ENCODE measurements around the gene ST7. TPM values are rescaled to one million over a fixed set of nuclear protein-coding genes. Genes with fewer than 3 reads are reported as not detected.

Gene ST7
- total and polyA plus RNA-seq, 2 experiments from 2014 or later: 9.9 to 18.3 TPM

DNA sequence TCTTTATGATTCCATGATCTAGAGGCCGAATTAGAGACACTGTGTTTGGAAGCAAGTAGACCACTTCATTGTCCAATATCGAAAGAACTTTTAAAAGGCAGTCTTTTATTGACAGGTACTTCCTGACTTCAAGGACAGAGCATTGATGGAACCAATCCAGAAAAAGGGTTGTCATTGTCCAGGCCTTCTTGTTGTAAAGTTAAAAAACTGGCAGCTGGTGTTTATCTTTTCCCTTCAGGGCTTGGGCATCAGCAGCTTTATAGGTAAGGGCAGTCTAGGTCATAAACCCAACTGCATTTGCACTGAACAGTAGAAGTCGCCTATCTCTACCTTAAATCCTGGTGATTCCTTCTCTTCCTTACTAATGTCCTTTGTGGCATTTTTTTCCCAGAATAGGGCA is 95.6 kb downstream of the ST7 start:
- no peak for TF ChIP-seq STAT1 (IDR thresholded peaks at IDR 0.05; ENCODE audit: unreplicated experiment)
- TF ChIP-seq EZH2 (IDR thresholded peaks at IDR 0.05; ENCODE audit: low read depth, unreplicated experiment): no peak
- no peak for TF ChIP-seq JUNB (IDR thresholded peaks at IDR 0.05; ENCODE audit: unreplicated experiment)
- TF ChIP-seq, protein P1, sequence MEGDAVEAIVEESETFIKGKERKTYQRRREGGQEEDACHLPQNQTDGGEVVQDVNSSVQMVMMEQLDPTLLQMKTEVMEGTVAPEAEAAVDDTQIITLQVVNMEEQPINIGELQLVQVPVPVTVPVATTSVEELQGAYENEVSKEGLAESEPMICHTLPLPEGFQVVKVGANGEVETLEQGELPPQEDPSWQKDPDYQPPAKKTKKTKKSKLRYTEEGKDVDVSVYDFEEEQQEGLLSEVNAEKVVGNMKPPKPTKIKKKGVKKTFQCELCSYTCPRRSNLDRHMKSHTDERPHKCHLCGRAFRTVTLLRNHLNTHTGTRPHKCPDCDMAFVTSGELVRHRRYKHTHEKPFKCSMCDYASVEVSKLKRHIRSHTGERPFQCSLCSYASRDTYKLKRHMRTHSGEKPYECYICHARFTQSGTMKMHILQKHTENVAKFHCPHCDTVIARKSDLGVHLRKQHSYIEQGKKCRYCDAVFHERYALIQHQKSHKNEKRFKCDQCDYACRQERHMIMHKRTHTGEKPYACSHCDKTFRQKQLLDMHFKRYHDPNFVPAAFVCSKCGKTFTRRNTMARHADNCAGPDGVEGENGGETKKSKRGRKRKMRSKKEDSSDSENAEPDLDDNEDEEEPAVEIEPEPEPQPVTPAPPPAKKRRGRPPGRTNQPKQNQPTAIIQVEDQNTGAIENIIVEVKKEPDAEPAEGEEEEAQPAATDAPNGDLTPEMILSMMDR (conservative IDR thresholded peaks at IDR 0.05; ENCODE audit: low read depth in 2 of 2): no peak
- TF ChIP-seq CREB1 (CRISPR knock-in tag; IDR thresholded peaks at IDR 0.05; ENCODE audit: low read depth): no peak
- TF ChIP-seq ZNF114 (CRISPR knock-in tag; IDR thresholded peaks at IDR 0.05): no peak
- TF ChIP-seq, protein P2, sequence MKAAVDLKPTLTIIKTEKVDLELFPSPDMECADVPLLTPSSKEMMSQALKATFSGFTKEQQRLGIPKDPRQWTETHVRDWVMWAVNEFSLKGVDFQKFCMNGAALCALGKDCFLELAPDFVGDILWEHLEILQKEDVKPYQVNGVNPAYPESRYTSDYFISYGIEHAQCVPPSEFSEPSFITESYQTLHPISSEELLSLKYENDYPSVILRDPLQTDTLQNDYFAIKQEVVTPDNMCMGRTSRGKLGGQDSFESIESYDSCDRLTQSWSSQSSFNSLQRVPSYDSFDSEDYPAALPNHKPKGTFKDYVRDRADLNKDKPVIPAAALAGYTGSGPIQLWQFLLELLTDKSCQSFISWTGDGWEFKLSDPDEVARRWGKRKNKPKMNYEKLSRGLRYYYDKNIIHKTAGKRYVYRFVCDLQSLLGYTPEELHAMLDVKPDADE (IDR thresholded peaks at IDR 0.05): no peak
- TF ChIP-seq, protein P3, sequence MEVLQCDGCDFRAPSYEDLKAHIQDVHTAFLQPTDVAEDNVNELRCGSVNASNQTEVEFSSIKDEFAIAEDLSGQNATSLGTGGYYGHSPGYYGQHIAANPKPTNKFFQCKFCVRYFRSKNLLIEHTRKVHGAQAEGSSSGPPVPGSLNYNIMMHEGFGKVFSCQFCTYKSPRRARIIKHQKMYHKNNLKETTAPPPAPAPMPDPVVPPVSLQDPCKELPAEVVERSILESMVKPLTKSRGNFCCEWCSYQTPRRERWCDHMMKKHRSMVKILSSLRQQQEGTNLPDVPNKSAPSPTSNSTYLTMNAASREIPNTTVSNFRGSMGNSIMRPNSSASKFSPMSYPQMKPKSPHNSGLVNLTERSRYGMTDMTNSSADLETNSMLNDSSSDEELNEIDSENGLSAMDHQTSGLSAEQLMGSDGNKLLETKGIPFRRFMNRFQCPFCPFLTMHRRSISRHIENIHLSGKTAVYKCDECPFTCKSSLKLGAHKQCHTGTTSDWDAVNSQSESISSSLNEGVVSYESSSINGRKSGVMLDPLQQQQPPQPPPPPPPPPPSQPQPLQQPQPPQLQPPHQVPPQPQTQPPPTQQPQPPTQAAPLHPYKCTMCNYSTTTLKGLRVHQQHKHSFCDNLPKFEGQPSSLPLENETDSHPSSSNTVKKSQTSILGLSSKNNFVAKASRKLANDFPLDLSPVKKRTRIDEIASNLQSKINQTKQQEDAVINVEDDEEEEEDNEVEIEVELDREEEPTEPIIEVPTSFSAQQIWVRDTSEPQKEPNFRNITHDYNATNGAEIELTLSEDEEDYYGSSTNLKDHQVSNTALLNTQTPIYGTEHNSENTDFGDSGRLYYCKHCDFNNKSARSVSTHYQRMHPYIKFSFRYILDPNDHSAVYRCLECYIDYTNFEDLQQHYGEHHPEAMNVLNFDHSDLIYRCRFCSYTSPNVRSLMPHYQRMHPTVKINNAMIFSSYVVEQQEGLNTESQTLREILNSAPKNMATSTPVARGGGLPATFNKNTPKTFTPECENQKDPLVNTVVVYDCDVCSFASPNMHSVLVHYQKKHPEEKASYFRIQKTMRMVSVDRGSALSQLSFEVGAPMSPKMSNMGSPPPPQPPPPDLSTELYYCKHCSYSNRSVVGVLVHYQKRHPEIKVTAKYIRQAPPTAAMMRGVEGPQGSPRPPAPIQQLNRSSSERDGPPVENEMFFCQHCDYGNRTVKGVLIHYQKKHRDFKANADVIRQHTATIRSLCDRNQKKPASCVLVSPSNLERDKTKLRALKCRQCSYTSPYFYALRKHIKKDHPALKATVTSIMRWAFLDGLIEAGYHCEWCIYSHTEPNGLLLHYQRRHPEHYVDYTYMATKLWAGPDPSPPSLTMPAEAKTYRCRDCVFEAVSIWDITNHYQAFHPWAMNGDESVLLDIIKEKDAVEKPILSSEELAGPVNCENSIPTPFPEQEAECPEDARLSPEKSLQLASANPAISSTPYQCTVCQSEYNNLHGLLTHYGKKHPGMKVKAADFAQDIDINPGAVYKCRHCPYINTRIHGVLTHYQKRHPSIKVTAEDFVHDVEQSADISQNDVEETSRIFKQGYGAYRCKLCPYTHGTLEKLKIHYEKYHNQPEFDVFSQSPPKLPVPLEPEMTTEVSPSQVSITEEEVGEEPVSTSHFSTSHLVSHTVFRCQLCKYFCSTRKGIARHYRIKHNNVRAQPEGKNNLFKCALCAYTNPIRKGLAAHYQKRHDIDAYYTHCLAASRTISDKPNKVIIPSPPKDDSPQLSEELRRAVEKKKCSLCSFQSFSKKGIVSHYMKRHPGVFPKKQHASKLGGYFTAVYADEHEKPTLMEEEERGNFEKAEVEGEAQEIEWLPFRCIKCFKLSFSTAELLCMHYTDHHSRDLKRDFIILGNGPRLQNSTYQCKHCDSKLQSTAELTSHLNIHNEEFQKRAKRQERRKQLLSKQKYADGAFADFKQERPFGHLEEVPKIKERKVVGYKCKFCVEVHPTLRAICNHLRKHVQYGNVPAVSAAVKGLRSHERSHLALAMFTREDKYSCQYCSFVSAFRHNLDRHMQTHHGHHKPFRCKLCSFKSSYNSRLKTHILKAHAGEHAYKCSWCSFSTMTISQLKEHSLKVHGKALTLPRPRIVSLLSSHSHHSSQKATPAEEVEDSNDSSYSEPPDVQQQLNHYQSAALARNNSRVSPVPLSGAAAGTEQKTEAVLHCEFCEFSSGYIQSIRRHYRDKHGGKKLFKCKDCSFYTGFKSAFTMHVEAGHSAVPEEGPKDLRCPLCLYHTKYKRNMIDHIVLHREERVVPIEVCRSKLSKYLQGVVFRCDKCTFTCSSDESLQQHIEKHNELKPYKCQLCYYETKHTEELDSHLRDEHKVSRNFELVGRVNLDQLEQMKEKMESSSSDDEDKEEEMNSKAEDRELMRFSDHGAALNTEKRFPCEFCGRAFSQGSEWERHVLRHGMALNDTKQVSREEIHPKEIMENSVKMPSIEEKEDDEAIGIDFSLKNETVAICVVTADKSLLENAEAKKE (CRISPR knock-in tag; IDR thresholded peaks at IDR 0.05): no peak
- TF ChIP-seq, protein P4, sequence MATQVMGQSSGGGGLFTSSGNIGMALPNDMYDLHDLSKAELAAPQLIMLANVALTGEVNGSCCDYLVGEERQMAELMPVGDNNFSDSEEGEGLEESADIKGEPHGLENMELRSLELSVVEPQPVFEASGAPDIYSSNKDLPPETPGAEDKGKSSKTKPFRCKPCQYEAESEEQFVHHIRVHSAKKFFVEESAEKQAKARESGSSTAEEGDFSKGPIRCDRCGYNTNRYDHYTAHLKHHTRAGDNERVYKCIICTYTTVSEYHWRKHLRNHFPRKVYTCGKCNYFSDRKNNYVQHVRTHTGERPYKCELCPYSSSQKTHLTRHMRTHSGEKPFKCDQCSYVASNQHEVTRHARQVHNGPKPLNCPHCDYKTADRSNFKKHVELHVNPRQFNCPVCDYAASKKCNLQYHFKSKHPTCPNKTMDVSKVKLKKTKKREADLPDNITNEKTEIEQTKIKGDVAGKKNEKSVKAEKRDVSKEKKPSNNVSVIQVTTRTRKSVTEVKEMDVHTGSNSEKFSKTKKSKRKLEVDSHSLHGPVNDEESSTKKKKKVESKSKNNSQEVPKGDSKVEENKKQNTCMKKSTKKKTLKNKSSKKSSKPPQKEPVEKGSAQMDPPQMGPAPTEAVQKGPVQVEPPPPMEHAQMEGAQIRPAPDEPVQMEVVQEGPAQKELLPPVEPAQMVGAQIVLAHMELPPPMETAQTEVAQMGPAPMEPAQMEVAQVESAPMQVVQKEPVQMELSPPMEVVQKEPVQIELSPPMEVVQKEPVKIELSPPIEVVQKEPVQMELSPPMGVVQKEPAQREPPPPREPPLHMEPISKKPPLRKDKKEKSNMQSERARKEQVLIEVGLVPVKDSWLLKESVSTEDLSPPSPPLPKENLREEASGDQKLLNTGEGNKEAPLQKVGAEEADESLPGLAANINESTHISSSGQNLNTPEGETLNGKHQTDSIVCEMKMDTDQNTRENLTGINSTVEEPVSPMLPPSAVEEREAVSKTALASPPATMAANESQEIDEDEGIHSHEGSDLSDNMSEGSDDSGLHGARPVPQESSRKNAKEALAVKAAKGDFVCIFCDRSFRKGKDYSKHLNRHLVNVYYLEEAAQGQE (IDR thresholded peaks at IDR 0.05; ENCODE audit: unreplicated experiment): no peak
- TF ChIP-seq POLR2AphosphoS5 (IDR thresholded peaks at IDR 0.05; ENCODE audit: low read depth): no peak
- TF ChIP-seq NANOG (IDR thresholded peaks at IDR 0.05; ENCODE audit: borderline replicate concordance): no peak
- TF ChIP-seq ZNF331 (CRISPR knock-in tag; IDR thresholded peaks at IDR 0.05; ENCODE audit: low read depth): no peak
- TF ChIP-seq EZH2phosphoT487 (IDR thresholded peaks at IDR 0.05; ENCODE audit: unreplicated experiment): no peak

More for the DNA sequence above, 95.6 kb downstream of the ST7 start:
- Mint-ChIP-seq H3K36me3 (ENCODE audit: low read depth) (no peaks in the 10 kb centered on the region), H3K9me3 (peaks cover 4% of the 10 kb centered on the region; the same call in 2 of the 3 replicates), H3K27ac (no peak overlapping the region), H3K4me3 (no peak overlapping the region), H3K4me1 (peaks cover 2% of the 10 kb centered on the region; the same call in 1 of the 3 replicates), H3K27me3 (ENCODE audit: insufficient read depth, low read depth, poor library complexity) (peaks cover 6% of the 10 kb centered on the region)
- Histone ChIP-seq H3K4me2 (no peak overlapping the region), H3K4me3 (no peak overlapping the region), H3K9me2 (ENCODE audit: insufficient read depth) (no peaks in the 10 kb centered on the region), H3K79me2 (replicated peaks; ENCODE audit: insufficient read depth) (no peaks in the 10 kb centered on the region), H3K4me1 (ENCODE audit: insufficient read depth) (no peaks in the 10 kb centered on the region), H3F3A (replicated peaks; ENCODE audit: low read depth) (no peaks in the 10 kb centered on the region), H4K20me1 (replicated peaks; ENCODE audit: insufficient read depth) (no peaks in the 10 kb centered on the region), H3K27me3 (ENCODE audit: insufficient read depth) (no peaks in the 10 kb centered on the region), H3K27ac (ENCODE audit: low read depth) (no peak overlapping the region), H2AFZ (no peak overlapping the region), H3K36me3 (ENCODE audit: insufficient read depth) (no peaks in the 10 kb centered on the region)
- ATAC-seq (no peak), DNase-seq (ENCODE audit: low spot score) (no peak)
